Kidney tubule cell (primary cell): ENCODE data around the gene HIP1.
A peak's percentile ranks its signal among the peaks of the same experiment; 100 is the strongest.
"Not testable (repeated sequence)": the region's sequence is repeated elsewhere in the genome, so short reads cannot be mapped to it uniquely, and the experiment has no call there.

ENCODE experiments used
- DNase-seq: peaks from one replicate; pipeline ENCODE4 v3.0.0-alpha.2; 2018; ENCODE audit warnings: low spot score

HIP1 gene

GRCh38 chr7:75738604-75738974 is at the start of gene HIP1:
HIP1 (minus strand) TSS chr7:75738941; CDS start chr7:75738920, 21 bp downstream.
- no peak for DNase-seq

- not testable (repeated sequence) for DNase-seq
These were observed 49.6 kb upstream of the HIP1 start for GRCh38 chr7:75788154-75788847.

- not testable (repeated sequence) for DNase-seq
These were observed 44.3 kb upstream of the HIP1 start for GRCh38 chr7:75783058-75783457.

- not testable (repeated sequence) for DNase-seq
These were observed 42.0 kb upstream of the HIP1 start for GRCh38 chr7:75780647-75781273.

- peak; percentile 20 for DNase-seq
These were observed 40.8 kb upstream of the HIP1 start for GRCh38 chr7:75779516-75779915.

- DNase-seq, result not testable (repeated sequence)
These were observed 40.3 kb upstream of the HIP1 start for GRCh38 chr7:75779035-75779434.

- no peak for DNase-seq
These were observed 37.7 kb upstream of the HIP1 start for GRCh38 chr7:75776295-75776971.

- DNase-seq, result not testable (repeated sequence)
These were observed 35.2 kb upstream of the HIP1 start for GRCh38 chr7:75773958-75774357.

GRCh38 chr7:75772081-75773077 is 33.6 kb upstream of the HIP1 start, which contains the start of gene CCL26:
CCL26 (minus strand) TSS chr7:75772211; CDS start chr7:75772176, 35 bp downstream.
- DNase-seq, result peak; percentile 17

- peak; percentile 22 for DNase-seq
These were observed 32.5 kb upstream of the HIP1 start for GRCh38 chr7:75771224-75771623.

GRCh38 chr7:75762350-75762917 is 23.7 kb upstream of the HIP1 start:
- DNase-seq, result peak; percentile 70

- DNase-seq, result not testable (repeated sequence)
These were observed 23.1 kb upstream of the HIP1 start for GRCh38 chr7:75761801-75762200.

GRCh38 chr7:75758491-75758890 is 19.8 kb upstream of the HIP1 start:
- DNase-seq, result peak; percentile 22

- no peak for DNase-seq
These were observed 19.1 kb upstream of the HIP1 start for GRCh38 chr7:75757860-75758259.

GRCh38 chr7:75756991-75757676 is 18.4 kb upstream of the HIP1 start:
- peak; percentile 32 for DNase-seq

GRCh38 chr7:75756206-75756990 is 17.7 kb upstream of the HIP1 start:
- DNase-seq, result no peak

GRCh38 chr7:75743455-75743859 is 4.7 kb upstream of the HIP1 start:
- DNase-seq, result no peak

- DNase-seq, result no peak
These were observed 2.2 kb upstream of the HIP1 start for GRCh38 chr7:75740846-75741497.
